Activated T-cell treated with anti-CD3 and anti-CD28 coated beads, Interleukin-2, amount 50 U/mL, for 1 hour (primary cell): ENCODE results near the gene HDAC1.
"Not testable (repeated sequence)": the region's sequence is repeated elsewhere in the genome, so short reads cannot be mapped to it uniquely, and the experiment has no call there.

Experiments used
- DNase-seq: peaks from one replicate; pipeline ENCODE4 v3.0.0-alpha.2; 2020

HDAC1 gene

GRCh38 chr1:32291708-32292538, at the start of gene HDAC1:
Gene HDAC1 (plus strand): TSS chr1:32292083. CDS start chr1:32292170, 87 bp downstream.
- peak; percentile 96 for DNase-seq

DNA sequence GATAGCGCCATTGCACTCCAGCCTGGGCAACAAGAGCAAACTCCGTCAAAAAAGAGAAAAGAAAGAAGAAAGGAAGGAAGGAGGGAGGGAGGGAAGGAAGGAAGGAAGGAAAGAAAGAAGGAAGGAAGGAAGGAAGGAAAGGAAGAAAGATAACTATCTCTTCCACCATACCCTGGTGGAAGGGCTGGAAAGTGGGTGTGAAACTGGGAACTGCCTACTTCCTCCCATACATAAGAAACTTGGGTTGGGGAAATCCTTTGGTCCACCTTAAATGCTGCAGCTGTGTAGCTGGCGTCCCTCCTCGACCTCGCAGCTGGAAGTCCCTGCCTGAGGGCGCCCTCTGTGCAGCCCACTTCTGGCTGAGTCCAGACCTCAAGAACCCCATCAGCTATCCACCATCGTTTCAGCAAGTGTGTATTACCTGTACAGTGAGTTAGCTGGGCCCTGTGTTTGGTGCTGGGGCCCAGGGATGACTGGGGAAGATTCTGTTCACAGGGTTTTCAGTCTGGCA, 49.5 kb upstream of the HDAC1 start:
- no peak for DNase-seq

GRCh38 chr1:32246888-32247273, 45.0 kb upstream of the HDAC1 start, which contains the start of gene FAM167B:
Gene FAM167B (plus strand): TSS chr1:32247222. CDS start chr1:32247422, 200 bp downstream.
- no peak for DNase-seq

DNA sequence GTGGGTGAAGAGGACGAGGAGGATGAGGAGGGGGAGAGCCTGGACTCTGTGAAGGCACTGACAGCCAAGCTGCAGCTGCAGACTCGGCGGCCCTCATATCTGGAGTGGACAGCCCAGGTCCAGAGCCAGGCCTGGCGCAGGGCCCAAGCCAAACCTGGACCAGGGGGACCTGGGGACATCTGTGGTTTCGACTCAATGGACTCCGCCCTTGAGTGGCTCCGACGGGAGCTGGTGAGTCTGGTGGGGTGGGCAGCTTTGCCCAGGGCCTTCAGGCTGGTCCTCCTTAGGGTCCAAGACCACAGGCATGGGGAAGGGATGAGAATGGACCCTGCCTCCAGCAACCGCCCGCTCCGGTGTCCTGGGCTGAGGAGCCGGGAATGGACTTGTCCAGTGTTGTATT, 44.4 kb upstream of the HDAC1 start:
- DNase-seq, result no peak

- peak; percentile 77 for DNase-seq
Observed at GRCh38 chr1:32247983-32248889, 43.6 kb upstream of the HDAC1 start.

- DNase-seq, result peak; percentile 80
Observed at GRCh38 chr1:32249831-32250525, 41.9 kb upstream of the HDAC1 start.

DNA sequence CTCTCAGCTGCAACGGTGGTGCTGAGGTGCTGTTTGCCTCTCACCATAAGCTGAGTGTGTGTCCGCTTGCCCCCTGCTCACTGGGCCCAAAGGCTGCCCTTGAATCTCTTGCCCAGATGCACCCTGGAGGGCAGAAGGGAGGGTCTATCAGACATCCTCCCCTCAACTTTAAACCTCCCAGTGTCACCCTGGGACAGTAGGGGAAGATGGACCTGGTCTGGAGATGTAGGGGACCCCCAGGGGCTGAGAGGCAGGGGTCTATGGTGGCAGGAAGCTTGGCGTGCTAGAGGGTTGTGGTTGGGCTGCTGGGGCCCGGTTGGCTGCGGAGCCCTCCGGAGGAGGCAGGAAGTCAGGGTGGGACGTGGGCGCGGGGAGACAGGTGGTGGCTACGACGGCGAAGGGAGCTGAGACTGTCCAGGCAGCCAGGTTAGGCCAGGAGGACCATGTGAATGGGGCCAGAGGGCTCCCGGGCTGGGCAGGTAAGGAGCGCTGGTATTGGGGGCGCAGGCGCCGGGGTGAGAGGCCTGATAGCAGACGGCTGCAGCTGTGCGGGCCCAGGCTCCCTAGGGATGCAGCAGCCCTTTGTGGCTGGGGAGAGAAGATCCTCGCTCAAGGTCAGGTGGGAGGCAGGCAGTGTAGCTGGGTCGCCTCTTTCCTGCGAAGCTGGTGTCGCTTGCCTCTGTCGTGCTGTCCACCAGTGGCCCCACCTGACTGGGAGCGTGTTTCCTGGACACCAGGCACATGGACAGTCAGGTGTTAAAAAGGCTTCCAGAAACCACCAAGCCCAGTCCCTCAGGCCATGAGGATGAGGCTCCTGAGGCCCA, 40.8 kb upstream of the HDAC1 start, which contains the start of gene LCK:
Gene LCK (plus strand): TSS at position 373 of the 824 bp plus-strand sequence. CDS start 23,065 bp downstream, outside the sequence.
- peak; percentile 62 for DNase-seq

DNA sequence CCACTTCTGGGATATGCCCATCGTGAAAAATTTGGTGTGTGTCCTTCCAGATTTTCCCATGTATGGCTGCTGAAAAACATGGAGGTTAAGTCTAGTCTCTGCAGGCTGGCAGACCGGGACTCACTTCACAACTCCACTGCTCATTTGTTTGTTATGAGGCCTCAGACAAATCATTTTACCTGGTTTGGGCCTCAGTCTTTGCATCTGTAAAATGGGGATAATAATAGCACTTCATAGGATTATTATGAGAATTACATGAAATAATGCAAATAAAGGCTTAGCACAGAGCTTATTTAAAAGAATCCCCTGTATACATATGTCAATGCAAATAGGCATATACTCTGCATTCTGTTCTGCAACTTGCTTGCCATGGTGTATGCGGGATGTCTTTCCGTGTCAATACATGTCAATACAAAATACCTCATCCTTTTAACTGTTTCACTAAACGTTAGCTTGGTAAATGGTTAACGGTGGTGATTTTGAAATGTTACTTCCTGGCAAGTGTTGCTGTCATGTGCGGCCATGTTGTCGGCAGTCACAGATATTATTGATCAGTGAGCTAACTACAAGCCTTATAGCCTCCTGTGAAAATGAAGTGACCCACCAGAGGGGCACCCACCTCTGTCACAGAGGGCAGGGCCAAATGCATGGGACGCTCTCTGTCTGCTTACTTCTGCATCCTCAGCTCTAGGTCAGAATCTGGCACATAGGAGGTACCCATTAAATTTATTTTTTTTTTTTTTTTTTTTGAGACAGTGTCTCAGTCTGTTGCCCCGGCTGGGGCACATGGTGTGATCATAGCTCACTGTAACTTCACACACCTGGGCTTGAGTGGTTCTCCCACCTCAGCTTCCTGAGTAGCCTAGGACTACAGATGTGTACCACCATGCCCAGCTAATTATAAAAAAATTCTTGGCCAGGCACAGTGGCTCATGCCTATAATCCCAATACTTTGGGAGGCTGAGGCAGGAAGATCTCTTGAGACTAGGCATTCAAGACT, 36.5 kb upstream of the HDAC1 start:
- DNase-seq, result peak; percentile 56

- DNase-seq, result no peak
Observed at GRCh38 chr1:32256473-32257226, 35.2 kb upstream of the HDAC1 start.

- DNase-seq, result no peak
Observed at GRCh38 chr1:32257227-32257508, 34.7 kb upstream of the HDAC1 start.

DNA sequence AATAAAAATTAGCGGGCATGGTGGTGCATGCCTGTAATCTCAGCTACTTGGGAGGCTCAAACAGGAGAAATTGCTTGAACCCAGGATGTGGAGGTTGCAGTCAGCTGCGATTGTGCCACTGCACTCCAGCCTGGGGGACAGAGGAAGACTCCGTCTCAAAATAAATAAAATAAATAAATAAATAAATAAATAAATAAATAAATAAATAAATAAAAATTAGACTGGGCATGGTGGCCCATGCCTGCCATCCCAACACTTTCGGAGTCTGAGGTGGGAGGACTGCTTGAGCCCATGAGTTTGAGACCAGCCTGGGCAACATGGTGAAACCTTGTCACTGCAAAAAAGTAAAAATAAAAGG, 28.7 kb upstream of the HDAC1 start:
- not testable (repeated sequence) for DNase-seq

- no peak for DNase-seq
Observed at GRCh38 chr1:32263744-32264143, 28.1 kb upstream of the HDAC1 start.

- DNase-seq, result no peak
Observed at GRCh38 chr1:32265846-32266245, 26.0 kb upstream of the HDAC1 start.

GRCh38 chr1:32266921-32267591, 24.8 kb upstream of the HDAC1 start:
- DNase-seq, result no peak

DNA sequence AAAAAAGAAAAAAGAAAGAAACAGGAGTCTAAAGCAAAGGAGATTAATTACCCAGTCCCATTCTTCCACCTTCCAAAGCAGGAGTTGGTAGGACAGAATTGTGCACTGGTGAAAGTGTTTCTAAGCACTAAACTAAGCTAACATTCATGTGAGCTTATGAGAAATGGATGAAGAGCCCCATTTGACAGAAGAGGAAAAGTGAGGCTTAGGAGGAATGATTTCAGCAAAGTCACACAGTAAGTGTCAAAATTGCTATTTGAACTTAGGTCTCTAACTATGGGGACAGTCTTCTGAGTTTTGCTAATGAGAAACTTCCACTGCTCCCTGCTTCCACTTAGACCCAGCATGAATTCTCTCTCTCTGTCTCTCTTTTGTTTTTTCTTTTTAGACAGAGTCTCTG, 22.1 kb upstream of the HDAC1 start:
- DNase-seq, result no peak

- DNase-seq, result peak; percentile 39
Observed at GRCh38 chr1:32272557-32273390, 19.1 kb upstream of the HDAC1 start.

- DNase-seq, result peak; percentile 81
Observed at GRCh38 chr1:32273391-32274208, 18.3 kb upstream of the HDAC1 start.
